K562 (cell line): ENCODE results near the gene B3GAT2. TPM values are rescaled to one million over a fixed set of nuclear protein-coding genes. Genes with fewer than 3 reads are reported as not detected.
A peak's percentile ranks its signal among the peaks of the same experiment; 100 is the strongest.

Source experiments
- ATAC-seq: fragments of 200-7000 bp; cut with Tn5 transposase; 3 replicates; pipeline ENCODE4 v1.9.1; 2020; ENCODE audit warnings: moderate library complexity
- Bru-seq: library from RNA; stranded (reverse); fragments of 400-500 nt; gene quantifications from one replicate; lab custom pipeline; 2021; lab: Mats Ljungman, UMichigan
- BruChase-seq, 2 experiments: library from RNA; stranded (reverse); fragments of 400-500 nt; gene quantifications; one replicate each; lab custom pipeline; 2021; lab: Mats Ljungman, UMichigan
- BruUV-seq: library from RNA; stranded (reverse); fragments of 400-500 nt; replicated peaks from 2 replicates; lab custom pipeline; 2021; lab: Mats Ljungman, UMichigan
- CTCF ChIA-PET: fragments of 300-600 bp; formaldehyde crosslinking; extraction: SDS; loops from one replicate; lab custom pipeline; 2021; ENCODE audit warnings: low intra/inter-chr PET ratio; lab: Yijun Ruan, JAX
- POLR2A ChIA-PET: fragments of 300-600, 350-650 bp; sonication (Branson Sonifier 250); formaldehyde crosslinking; extraction: SDS; loops from one replicate; lab custom pipeline; 2021; ENCODE audit warnings: antibody characterized with exemption, inconsistent platforms; lab: Yijun Ruan, JAX
- DNase-seq, 4 experiments: peaks; one replicate each; pipeline versions ENCODE4 v3.0.0 to v3.0.0-alpha.2; 2011 to 2018; ENCODE audit warnings: low spot score in 3 of 4, mixed read lengths in 3 of 4; ENCODE audit errors: extremely low read depth in 1 of 4
- FAIRE-seq: peaks from 2 replicates; lab custom pipeline; 2011; peaks lifted over from hg19 to GRCh38; lab: Jason Lieb, UNC
- H2AFZ ChIP-seq: 2 replicates; pipeline ENCODE4 v1.6.0; 2011; ENCODE audit warnings: low read depth, low read length, control low read depth, inconsistent platforms
- H3K27ac ChIP-seq: fragments of 200-600 bp; 3 replicates; pipeline ENCODE4 v1.8.0; 2011; ENCODE audit warnings: low read depth, mild to moderate bottlenecking, control low read depth, inconsistent platforms, low read length, moderate library complexity, mixed read lengths; ENCODE audit errors: extremely low read depth
- H3K27me3 ChIP-seq, 2 experiments: fragments of 300-600 bp in 1 of 2; 2 replicates in 1 of 2; 3 replicates in 1 of 2; pipeline versions ENCODE4 v1.6.0 to v1.8.0; 2011; ENCODE audit warnings: inconsistent platforms in 2 of 2, low read length in 2 of 2, mild to moderate bottlenecking in 1 of 2, mixed read lengths in 1 of 2, moderate library complexity in 1 of 2; ENCODE audit not compliant: control insufficient read depth in 2 of 2, insufficient read depth in 2 of 2
- H3K36me3 ChIP-seq: fragments of 300-600 bp; 3 replicates; pipeline ENCODE4 v1.8.0; 2011; ENCODE audit warnings: mild to moderate bottlenecking, low read length, inconsistent platforms; ENCODE audit not compliant: control insufficient read depth, insufficient read depth
- H3K4me1 ChIP-seq, 2 experiments: fragments of 200-600 bp in 1 of 2; replicated peaks in 1 of 2; 2 replicates in 1 of 2; 3 replicates in 1 of 2; pipeline versions ENCODE4 v1.5.1 to v1.8.0; 2011; ENCODE audit warnings: inconsistent platforms in 2 of 2, low read length in 2 of 2, mild to moderate bottlenecking in 1 of 2, mixed read lengths in 1 of 2, moderate library complexity in 1 of 2; ENCODE audit not compliant: control insufficient read depth in 2 of 2, insufficient read depth in 2 of 2
- H3K4me2 ChIP-seq: 2 replicates; pipeline ENCODE4 v1.6.1; 2011; ENCODE audit warnings: low read length, control low read depth, inconsistent platforms, mixed read lengths; ENCODE audit not compliant: insufficient read depth
- H3K4me3 ChIP-seq: fragments of 200-600 bp; sonication (generic), shearing (Covaris generic); 2 replicates; pipeline ENCODE4 v1.5.1; 2016; ENCODE audit warnings: control low read depth, inconsistent platforms
- H3K79me2 ChIP-seq: fragments of 200-600 bp; 3 replicates; pipeline ENCODE4 v1.8.0; 2011; ENCODE audit warnings: low read length, inconsistent platforms; ENCODE audit not compliant: control insufficient read depth, insufficient read depth
- H3K9ac ChIP-seq, 2 experiments: 2 replicates each; pipeline versions ENCODE4 v1.6.0 to v1.6.1; 2011; ENCODE audit warnings: low read depth in 2 of 2, low read length in 2 of 2, control low read depth in 1 of 2, inconsistent platforms in 1 of 2, mild to moderate bottlenecking in 1 of 2, mixed read lengths in 1 of 2; ENCODE audit not compliant: insufficient read depth in 1 of 2
- H3K9me1 ChIP-seq: one replicate; pipeline ENCODE4 v1.6.0; 2011; ENCODE audit warnings: inconsistent platforms, mild to moderate bottlenecking, low read length, moderate library complexity; ENCODE audit not compliant: control insufficient read depth, insufficient read depth
- H3K9me3 ChIP-seq: replicated peaks from 2 replicates; pipeline ENCODE4 v1.5.1; 2011; ENCODE audit warnings: low read depth, low read length, inconsistent platforms; ENCODE audit not compliant: control insufficient read depth, insufficient read depth
- H4K20me1 ChIP-seq: replicated peaks from 2 replicates; pipeline ENCODE4 v1.6.1; 2011; ENCODE audit warnings: low read length, inconsistent platforms, mixed read lengths; ENCODE audit not compliant: control insufficient read depth, insufficient read depth
- BACH1 ChIP-seq: fragments of 200-800 bp; sonication (Bioruptor generic); IDR thresholded peaks from 2 replicates; pipeline ENCODE4 v1.6.1; 2016; ENCODE audit warnings: missing genetic modification characterization, missing compliant biosample characterization
- RB1 ChIP-seq: fragments of 450-650 bp; IDR thresholded peaks from 2 replicates; pipeline ENCODE4 v1.6.1; 2017; ENCODE audit warnings: low read depth, mild to moderate bottlenecking
- ZNF507 ChIP-seq: conservative IDR thresholded peaks from 2 replicates; pipeline ENCODE4 v1.6.1; 2017; ENCODE audit warnings: missing genetic modification characterization, missing compliant biosample characterization
- ZSCAN29 ChIP-seq: fragments of 450-650 bp; IDR thresholded peaks from 2 replicates; pipeline ENCODE4 v1.6.1; 2017
- ZZZ3 ChIP-seq: fragments of 450-650 bp; IDR thresholded peaks from 2 replicates; pipeline ENCODE4 v1.6.1; 2016; ENCODE audit warnings: antibody characterized with exemption, mild to moderate bottlenecking, moderate library complexity
- WGBS: fragments of 100-300 bp; shearing (Covaris generic); methylation state at CpG from one replicate; pipeline ENCODE4 v1.1.6; 2016; ENCODE audit warnings: low coverage, mixed read lengths; ENCODE audit not compliant: insufficient coverage; ENCODE audit errors: missing lambda C conversion rate; 5-methylcytosine and 5-hydroxymethylcytosine counted together
- in situ Hi-C: fragments of 300-500 bp; cut with MboI; formaldehyde crosslinking; loops from 4 replicates; pipeline ENCODE4 v1.15.0; 2018; ENCODE audit warnings: inconsistent platforms, mixed read lengths
- intact Hi-C: fragments of 100-400 bp; cut with micrococcal nuclease; formaldehyde crosslinking; loops from 2 replicates; pipeline ENCODE4 v1.14.2; 2022
- long read RNA-seq, 3 experiments: library from polyadenylated mRNA in 2 of 3; library from RNA in 1 of 3; unstranded in 2 of 3; stranded (forward) in 1 of 3; transcript quantifications; one replicate each; pipeline ENCODE4 v2.0.0, GENCODE V29; 2019 to 2022
- polyA minus RNA-seq, 3 experiments: library from RNA; depleted of rRNA, polyadenylated mRNA; stranded (reverse); fragments of >200 nt; gene quantifications; 2 replicates each; pipeline ENCODE4 v1.2.3, GENCODE V29; 2011
- polyA plus RNA-seq, 8 experiments: library from polyadenylated mRNA; depleted of rRNA in 4 of 8; stranded (reverse) in 5 of 8; unstranded in 3 of 8; fragments of >200 nt; fragmentation: Nextera tagmentation in 2 of 8; fragmentation: Illumina TruSeq in 1 of 8; extraction: Ambion mirVana in 2 of 8; extraction: Trizol in 1 of 8; gene quantifications; 2 replicates each; pipeline versions ENCODE4 v1.2.1 to v1.2.3, GENCODE V29; 2011 to 2014; ENCODE audit warnings: inconsistent platforms in 1 of 8, missing spikeins in 1 of 8
- total RNA-seq, 7 experiments: library from RNA; depleted of rRNA in 6 of 7; stranded (reverse); fragments of >200 nt in 6 of 7; fragmentation: Illumina TruSeq in 2 of 7; extraction: Trizol in 2 of 7; gene quantifications; 2 replicates each; pipeline versions ENCODE4 v1.2.1 to v1.2.3, GENCODE V29; 2011 to 2021; ENCODE audit warnings: low replicate concordance in 1 of 7

The B3GAT2 gene, protein sequence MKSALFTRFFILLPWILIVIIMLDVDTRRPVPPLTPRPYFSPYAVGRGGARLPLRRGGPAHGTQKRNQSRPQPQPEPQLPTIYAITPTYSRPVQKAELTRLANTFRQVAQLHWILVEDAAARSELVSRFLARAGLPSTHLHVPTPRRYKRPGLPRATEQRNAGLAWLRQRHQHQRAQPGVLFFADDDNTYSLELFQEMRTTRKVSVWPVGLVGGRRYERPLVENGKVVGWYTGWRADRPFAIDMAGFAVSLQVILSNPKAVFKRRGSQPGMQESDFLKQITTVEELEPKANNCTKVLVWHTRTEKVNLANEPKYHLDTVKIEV
- not detected in 2 replicates for total RNA-seq (2011; cell fraction: chromatin; rRNA removed; ENCODE audit: low replicate concordance)
- not detected in 2 replicates for total RNA-seq (2011; cell fraction: nucleolus; rRNA removed)
- not detected in 2 replicates for total RNA-seq (2011; cell fraction: nucleoplasm; rRNA removed)
- total RNA-seq (2014; rRNA removed): not detected in 2 replicates
- 0.03 and 0.04 TPM in 2 replicates for total RNA-seq (2014; rRNA removed; fragmentation: Illumina TruSeq; extraction: Trizol)
- not detected in 2 replicates for total RNA-seq (2015; rRNA removed; fragmentation: Illumina TruSeq; extraction: Trizol)
- total RNA-seq (2021): not detected in 2 replicates
- polyA plus RNA-seq (2011; rRNA removed): 0.01 and 0.04 TPM in 2 replicates
- not detected in 2 replicates for polyA plus RNA-seq (2011; cell fraction: cytosol; rRNA removed)
- 0.03 and 0.04 TPM in 2 replicates for polyA plus RNA-seq (2011; cell fraction: nucleus; rRNA removed)
- polyA plus RNA-seq (2012): 0.08 and 0.33 TPM in 2 replicates
- 0.01 TPM in 1 of 2 replicates, not detected in the other for polyA plus RNA-seq (2014; fragmentation: Illumina TruSeq; extraction: Trizol)
- under 1 TPM; 0.32 to 0.43 TPM for polyA plus RNA-seq (2014; fragmentation: Nextera tagmentation; extraction: Ambion mirVana)
- not detected in 2 replicates for polyA plus RNA-seq (2014; rRNA removed)
- 0.04 TPM in 1 of 2 replicates, not detected in the other for polyA minus RNA-seq (2011; rRNA and poly(A)+ RNA removed)
- polyA minus RNA-seq (2011; cell fraction: cytosol; rRNA and poly(A)+ RNA removed): not detected in 2 replicates
- not detected in 2 replicates for polyA minus RNA-seq (2011; cell fraction: nucleus; rRNA and poly(A)+ RNA removed)
- percentile 11 among the genes with signal in this experiment for Bru-seq, nascent RNA
- BruChase-seq, experiment 1, labeled RNA remaining after a 2-hour chase: percentile 4 among the genes with signal in this experiment
- BruChase-seq, experiment 2, labeled RNA remaining after a 6-hour chase: percentile 10 among the genes with signal in this experiment
- long read RNA-seq, experiment 1, partial matches to known transcripts: 0 of 2 reads
- long read RNA-seq, experiment 1, other reads (novel, unspliced or antisense): 2 of 2 reads
- long read RNA-seq, experiment 2: 0 reads
- long read RNA-seq, experiment 3: 0 reads

DNA sequence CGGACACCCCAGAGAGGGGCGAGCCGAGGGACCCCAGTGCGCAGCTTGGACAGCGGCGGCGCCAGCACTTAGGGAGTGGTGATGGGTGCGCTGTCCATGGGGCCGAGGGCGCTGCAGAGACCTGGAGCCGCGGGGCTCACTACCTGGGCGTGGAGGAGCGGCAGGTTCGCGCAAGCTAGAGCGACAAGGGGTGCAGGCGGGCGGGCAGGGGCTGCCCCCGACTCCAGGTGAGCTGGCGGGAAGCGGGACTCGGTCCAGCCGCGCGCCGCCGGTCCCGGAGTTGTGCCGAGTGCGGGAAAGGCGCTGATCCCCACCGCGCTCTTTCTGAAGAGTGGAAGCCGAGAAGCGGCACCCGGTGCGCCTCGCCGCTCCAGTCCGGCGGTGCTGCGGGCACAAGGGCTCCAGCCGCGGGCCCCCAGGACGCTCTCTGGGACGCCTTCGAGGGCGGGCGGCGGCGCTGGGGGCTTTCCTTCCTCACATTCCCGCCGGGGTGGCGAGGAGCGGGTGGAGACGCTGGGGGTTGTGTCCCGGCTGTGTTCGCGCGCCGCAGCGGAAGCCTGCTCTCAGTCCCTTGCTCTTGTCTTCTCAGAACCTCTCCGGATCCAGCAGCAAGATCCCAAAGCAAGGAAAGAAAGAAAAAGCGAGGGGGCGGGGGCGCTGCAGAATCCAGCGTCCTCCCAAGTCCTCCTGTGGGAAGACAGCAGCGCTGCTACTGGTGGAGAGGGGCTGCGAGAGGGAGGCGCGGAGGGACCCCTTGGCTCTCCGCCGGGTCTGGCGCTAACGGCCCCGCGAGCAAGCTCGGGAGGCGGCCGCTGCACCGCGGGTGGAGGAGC lies at the start of gene B3GAT2:
TSS of gene B3GAT2 (minus strand) at position 610 of the 833 bp plus-strand sequence. CDS start 631 bp downstream, outside the sequence.
- intact Hi-C loops (no loop called here), in situ Hi-C loops (loop anchor here (10.0 kb wide), 1 partner anchor 252 kb away; no protein-coding TSS in a partner anchor)
- 44% methylated on average over 23 of the region's 83 CpGs for WGBS
- FAIRE-seq (no peak), DNase-seq (no peak), ATAC-seq (peak; percentile 10; the same call in 2 of the 3 replicates)
- Histone ChIP-seq H3K9ac (peak within 1 kb of the TSS in 1 of 2 experiments; percentile 88; a peak in 2 of 4 replicates), H3K4me3 (peak within 1 kb of the TSS; percentile 43), H3K4me1 (peaks cover 0 to 20% of the 10 kb centered on the region in 2 experiments; a peak in 2 of 5 replicates), H3K79me2 (no peaks in the 10 kb centered on the region), H3K27ac (no peak within 1 kb of the TSS), H3K27me3 (peaks cover 5 to 14% of the 10 kb centered on the region in 2 experiments; a peak in 3 of 5 replicates), H3K9me1 (no peaks in the 10 kb centered on the region), H2AFZ (peak within 1 kb of the TSS; percentile 74), H4K20me1 (no peaks in the 10 kb centered on the region), H3K9me3 (no peaks in the 10 kb centered on the region), H3K36me3 (no peaks in the 10 kb centered on the region), H3K4me2 (peak within 1 kb of the TSS; percentile 73; the same call in 1 of the 2 replicates)
- BruUV-seq: no TSS peak
- CTCF ChIA-PET: interaction anchor here (0.6 to 1.5 kb wide), 6 partner anchors 251 to 733 kb away, joined by 3 to 7 read pairs (median 4); no protein-coding TSS in a partner anchor
- no peak for TF ChIP-seq ZZZ3
- no peak for TF ChIP-seq ZSCAN29
- TF ChIP-seq ZNF507: no peak
- TF ChIP-seq BACH1: no peak
- no peak for TF ChIP-seq RB1
- POLR2A ChIA-PET: interaction anchor here (0.6 to 0.9 kb wide), 3 partner anchors 53 to 436 kb away, joined by 3 to 4 read pairs (median 3); no protein-coding TSS in a partner anchor
